Astrocyte (in vitro differentiated cells and primary cell): ENCODE results near the gene BATF.

Experiments
- CTCF ChIP-seq: IDR thresholded peaks from 2 replicates; pipeline ENCODE4 v1.5.1; 2011; ENCODE audit warnings: low read depth, mild to moderate bottlenecking, inconsistent platforms, low read length, moderate library complexity; ENCODE audit not compliant: insufficient read depth
- EZH2 ChIP-seq: IDR thresholded peaks from 2 replicates; pipeline ENCODE4 v1.6.1; 2012; ENCODE audit warnings: mild to moderate bottlenecking, low read length, inconsistent platforms; ENCODE audit not compliant: insufficient read depth

- no peak for TF ChIP-seq CTCF
- TF ChIP-seq EZH2: no peak
Measured at GRCh38 chr14:75486318-75486717, 36.0 kb upstream of the BATF start.
